Smooth muscle cell (in vitro differentiated cells): ENCODE data around the gene SCTR. TPM values are rescaled to one million over a fixed set of nuclear protein-coding genes. Genes with fewer than 3 reads are reported as not detected.
A peak's percentile ranks its signal among the peaks of the same experiment; 100 is the strongest.

Experiments
- DNase-seq: peaks from one replicate; lab custom pipeline; 2025; ENCODE audit not compliant: unreplicated experiment; lab: John Stamatoyannopoulos, UW
- H2AFZ ChIP-seq: fragments of 200-600 bp; sonication (generic); 2 replicates; pipeline ENCODE4 v1.6.0; 2016; ENCODE audit warnings: antibody characterized with exemption, low read depth, mild to moderate bottlenecking
- H3F3A ChIP-seq: fragments of 200-600 bp; sonication (generic); 2 replicates; pipeline ENCODE4 v1.6.0; 2017; ENCODE audit warnings: antibody characterized with exemption, low read depth
- H3K27ac ChIP-seq: fragments of 200-600 bp; sonication (generic); 2 replicates; pipeline ENCODE4 v1.5.1; 2016; ENCODE audit warnings: low read depth, mild to moderate bottlenecking
- H3K27me3 ChIP-seq: fragments of 200-600 bp; sonication (generic); 2 replicates; pipeline ENCODE4 v1.6.1; 2016; ENCODE audit warnings: low read depth, mild to moderate bottlenecking
- H3K36me3 ChIP-seq: fragments of 200-600 bp; sonication (generic); 2 replicates; pipeline ENCODE4 v1.5.1; 2016; ENCODE audit warnings: low read depth
- H3K4me1 ChIP-seq: fragments of 200-600 bp; sonication (generic); 2 replicates; pipeline ENCODE4 v1.5.1; 2016; ENCODE audit warnings: low read depth
- H3K4me2 ChIP-seq: fragments of 200-600 bp; sonication (generic); 2 replicates; pipeline ENCODE4 v1.6.0; 2016; ENCODE audit warnings: mild to moderate bottlenecking
- H3K4me3 ChIP-seq: fragments of 200-600 bp; sonication (generic); 2 replicates; pipeline ENCODE4 v1.5.1; 2016; ENCODE audit warnings: mild to moderate bottlenecking
- H3K79me2 ChIP-seq: fragments of 200-600 bp; sonication (generic); 2 replicates; pipeline ENCODE4 v1.6.0; 2016; ENCODE audit warnings: low read depth, mild to moderate bottlenecking
- H3K9ac ChIP-seq: fragments of 200-600 bp; sonication (generic); 2 replicates; pipeline ENCODE4 v1.6.0; 2016; ENCODE audit warnings: low read depth
- H3K9me3 ChIP-seq: fragments of 200-600 bp; sonication (generic); replicated peaks from 2 replicates; pipeline ENCODE4 v1.5.1; 2016; ENCODE audit warnings: low read depth
- H4K20me1 ChIP-seq: fragments of 200-600 bp; sonication (generic); 2 replicates; pipeline ENCODE4 v1.6.0; 2016; ENCODE audit warnings: low read depth
- CTCF ChIP-seq: fragments of 200-600 bp; sonication (generic); IDR thresholded peaks from 2 replicates; pipeline ENCODE4 v1.5.1; 2017; ENCODE audit warnings: borderline replicate concordance, mild to moderate bottlenecking, antibody characterized with exemption; ENCODE audit not compliant: insufficient read depth, poor library complexity, severe bottlenecking
- WGBS: methylation state at CpG from one replicate; pipeline ENCODE4 v1.1.7; 2016; ENCODE audit warnings: low lambda C conversion rate; 5-methylcytosine and 5-hydroxymethylcytosine counted together
- polyA plus RNA-seq: library from polyadenylated mRNA; unstranded; fragments of >200 nt; fragmentation: Nextera tagmentation; extraction: Ambion mirVana; gene quantifications from 2 replicates; pipeline ENCODE4 v1.2.1, GENCODE V29; 2016
- total RNA-seq: library from RNA; depleted of rRNA; stranded (reverse); fragments of >200 nt; gene quantifications from 2 replicates; pipeline ENCODE4 v1.2.3, GENCODE V29; 2014

Gene SCTR
- total and polyA plus RNA-seq, 2 experiments from 2014 or later, result not detected

DNA sequence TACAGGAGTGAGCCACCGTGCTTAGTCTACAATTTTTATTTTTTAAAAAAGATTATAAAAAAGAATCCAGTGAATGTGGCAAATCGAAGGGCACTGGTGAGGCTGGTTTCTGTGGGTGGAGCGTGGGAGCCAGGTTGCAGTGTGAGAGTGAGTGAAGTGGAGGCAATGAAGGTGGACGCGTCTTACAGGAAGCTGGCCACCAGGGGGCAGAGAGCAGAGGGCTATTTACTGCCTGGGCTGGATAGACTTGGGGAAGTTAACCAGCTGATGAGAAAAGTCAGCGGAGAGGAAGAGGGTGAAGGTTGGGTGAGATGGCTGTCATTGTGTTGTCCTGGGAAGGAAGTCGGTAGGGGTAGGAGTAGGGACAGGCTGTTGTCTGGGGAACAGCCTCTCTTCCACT is 6.8 kb downstream of the SCTR start:
- Histone ChIP-seq H3K9ac (no peak overlapping the region), H2AFZ (no peak overlapping the region), H3K9me3 (no peaks in the 10 kb centered on the region), H4K20me1 (no peaks in the 10 kb centered on the region), H3K4me3 (no peak overlapping the region), H3K4me1 (no peaks in the 10 kb centered on the region), H3K4me2 (no peak overlapping the region), H3K36me3 (no peaks in the 10 kb centered on the region), H3K27me3 (peaks cover 28% of the 10 kb centered on the region), H3K79me2 (no peaks in the 10 kb centered on the region), H3F3A (no peaks in the 10 kb centered on the region), H3K27ac (no peak overlapping the region)
- DNase-seq, result peak; percentile 3
- 36% methylated on average over 7 of the region's 7 CpGs for WGBS
- TF ChIP-seq CTCF, result peak; percentile 59

- Histone ChIP-seq H2AFZ (no peak overlapping the region), H3K4me1 (no peaks in the 10 kb centered on the region), H3K9ac (no peak overlapping the region), H3K79me2 (no peaks in the 10 kb centered on the region), H3K4me2 (no peak overlapping the region), H3K36me3 (no peaks in the 10 kb centered on the region), H3K4me3 (no peak overlapping the region), H4K20me1 (no peaks in the 10 kb centered on the region), H3K27me3 (peaks cover 22% of the 10 kb centered on the region), H3F3A (no peaks in the 10 kb centered on the region), H3K27ac (no peak overlapping the region), H3K9me3 (no peaks in the 10 kb centered on the region)
- no peak for TF ChIP-seq CTCF
- no peak for DNase-seq
- 81% methylated on average over 2 of the region's 2 CpGs for WGBS
Measured at GRCh38 chr2:119516121-119516520, 8.2 kb downstream of the SCTR start.

DNA sequence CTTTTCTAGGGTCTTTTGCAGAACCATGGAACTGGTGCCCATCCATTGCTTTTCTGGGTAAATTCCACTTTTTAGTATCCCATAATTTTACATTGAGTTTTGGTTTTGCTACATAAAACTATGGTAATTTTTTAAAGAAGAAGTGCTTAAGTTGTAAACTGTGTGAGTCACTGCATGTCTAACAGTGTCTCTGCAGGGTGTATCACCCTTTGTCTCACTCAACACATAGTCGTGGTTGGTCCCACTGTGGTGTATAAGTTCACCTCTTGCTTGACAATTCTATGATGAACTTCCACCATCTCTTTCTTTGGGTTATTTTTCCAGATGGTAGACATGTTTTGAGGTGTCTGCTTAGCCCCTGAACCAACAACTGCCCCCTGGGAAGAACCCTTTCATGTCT is 10.5 kb downstream of the SCTR start:
- H3K27ac ChIP-seq, result no peak overlapping the region
- DNase-seq, result no peak
- no peak for TF ChIP-seq CTCF
- no peaks in the 10 kb centered on the region for H3K4me1 ChIP-seq
- no peak overlapping the region for H3K4me3 ChIP-seq
- peaks cover 8% of the 10 kb centered on the region for H3K27me3 ChIP-seq
- H2AFZ ChIP-seq, result no peak overlapping the region
- H3K4me2 ChIP-seq, result no peak overlapping the region
- H3K79me2 ChIP-seq, result no peaks in the 10 kb centered on the region
- H3K36me3 ChIP-seq, result no peaks in the 10 kb centered on the region
- no peaks in the 10 kb centered on the region for H3F3A ChIP-seq
- H3K9ac ChIP-seq, result no peak overlapping the region
- no peaks in the 10 kb centered on the region for H3K9me3 ChIP-seq
- 20% methylated on average over 1 of the region's 1 CpG for WGBS
- no peaks in the 10 kb centered on the region for H4K20me1 ChIP-seq

- Histone ChIP-seq H3K9ac (no peak overlapping the region), H4K20me1 (no peaks in the 10 kb centered on the region), H3K9me3 (no peaks in the 10 kb centered on the region), H3K4me2 (no peak overlapping the region), H3K27ac (no peak overlapping the region), H3K79me2 (no peaks in the 10 kb centered on the region), H3K27me3 (peaks cover 8% of the 10 kb centered on the region), H3K4me1 (no peaks in the 10 kb centered on the region), H3K36me3 (no peaks in the 10 kb centered on the region), H3K4me3 (no peak overlapping the region), H3F3A (no peaks in the 10 kb centered on the region), H2AFZ (no peak overlapping the region)
- no peak for DNase-seq
- no peak for TF ChIP-seq CTCF
- WGBS, result 92% methylated on average over 1 of the region's 1 CpG
Measured at GRCh38 chr2:119512946-119513345, 11.3 kb downstream of the SCTR start.
